ENCODE data around the gene PTGES.

PTGES gene

DNA sequence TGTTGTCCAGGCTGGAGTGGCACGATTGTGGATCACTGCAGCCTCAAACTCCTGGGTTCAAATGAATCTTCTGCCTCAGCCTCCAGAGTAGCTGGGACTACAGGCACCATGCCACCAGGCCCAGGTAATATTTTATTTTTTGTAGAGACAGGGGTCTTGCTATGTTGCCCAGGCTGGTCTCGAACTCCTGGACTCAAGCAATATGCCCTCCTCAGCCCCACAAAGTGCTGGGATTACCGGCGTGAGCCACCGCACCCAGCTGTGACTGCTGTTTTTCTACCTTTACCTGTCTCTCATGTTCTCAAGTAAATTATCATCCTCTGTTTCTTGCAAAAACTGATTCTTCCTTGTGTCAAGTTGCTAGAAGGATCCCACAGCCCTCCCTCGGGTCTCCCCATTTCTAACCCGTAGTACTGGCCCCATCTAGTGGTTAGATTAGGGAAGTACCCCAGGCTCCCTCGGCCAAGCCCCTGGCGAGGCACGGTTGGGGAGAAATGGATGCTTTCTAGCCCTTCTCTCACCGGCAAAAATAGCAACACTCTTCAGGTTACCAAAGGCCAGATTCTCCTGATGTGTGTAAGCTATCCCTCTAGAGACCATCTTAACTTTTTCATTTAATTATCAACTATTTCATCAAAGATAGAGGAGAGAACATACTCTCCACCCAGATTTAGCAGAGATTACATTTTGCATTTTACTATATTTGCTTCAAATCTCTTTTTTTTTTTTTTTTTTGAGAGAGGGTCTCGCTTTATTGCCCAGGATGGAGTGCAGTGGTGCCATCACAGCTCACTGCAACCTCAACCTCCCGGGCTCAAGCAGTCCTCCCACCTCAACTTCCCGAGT is 30.9 kb upstream of the PTGES start:
- peak; percentile 85 for TF ChIP-seq CTCF (IDR thresholded peaks at IDR 0.05)
- DNase-seq (ENCODE audit: low spot score): no peak
- Histone ChIP-seq H3K27ac (no peak overlapping the region), H3K4me3 (no peak overlapping the region)

GRCh38 chr9:129781981-129782380 is 29.1 kb upstream of the PTGES start:
- TF ChIP-seq CTCF (IDR thresholded peaks at IDR 0.05): no peak
- no peak for DNase-seq (ENCODE audit: low spot score)
- Histone ChIP-seq H3K4me3 (no peak overlapping the region), H3K27ac (no peak overlapping the region)

DNA sequence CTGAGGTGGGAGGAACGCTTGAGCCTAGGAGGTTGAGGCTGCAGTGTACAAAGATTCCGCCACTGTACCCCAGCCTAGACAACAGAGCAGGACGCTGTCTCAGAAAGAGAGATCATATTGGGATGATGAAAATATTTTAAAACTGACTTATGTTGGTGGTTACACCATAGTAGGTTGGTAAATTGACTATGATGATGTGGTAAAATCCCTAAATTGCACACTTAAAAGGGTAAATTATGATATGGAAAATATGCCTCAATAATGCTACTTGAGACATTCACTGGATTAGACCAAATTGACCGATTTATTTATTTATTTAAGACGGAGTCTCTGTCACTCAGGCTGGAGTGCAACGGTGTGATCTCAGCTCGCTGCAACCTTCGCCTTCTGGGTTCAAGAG is 28.3 kb upstream of the PTGES start:
- no peak for DNase-seq (ENCODE audit: low spot score)
- no peak overlapping the region for H3K4me3 ChIP-seq
- TF ChIP-seq CTCF (IDR thresholded peaks at IDR 0.05): no peak
- no peak overlapping the region for H3K27ac ChIP-seq

- no peak for TF ChIP-seq CTCF (IDR thresholded peaks at IDR 0.05)
- H3K27ac ChIP-seq: no peak overlapping the region
- H3K4me3 ChIP-seq: no peak overlapping the region
- no peak for DNase-seq (ENCODE audit: low spot score)
Measured at GRCh38 chr9:129779560-129780190, 26.8 kb upstream of the PTGES start.

GRCh38 chr9:129778469-129778868 is 25.6 kb upstream of the PTGES start:
- no peak for TF ChIP-seq CTCF (IDR thresholded peaks at IDR 0.05)
- H3K27ac ChIP-seq: no peak overlapping the region

DNA sequence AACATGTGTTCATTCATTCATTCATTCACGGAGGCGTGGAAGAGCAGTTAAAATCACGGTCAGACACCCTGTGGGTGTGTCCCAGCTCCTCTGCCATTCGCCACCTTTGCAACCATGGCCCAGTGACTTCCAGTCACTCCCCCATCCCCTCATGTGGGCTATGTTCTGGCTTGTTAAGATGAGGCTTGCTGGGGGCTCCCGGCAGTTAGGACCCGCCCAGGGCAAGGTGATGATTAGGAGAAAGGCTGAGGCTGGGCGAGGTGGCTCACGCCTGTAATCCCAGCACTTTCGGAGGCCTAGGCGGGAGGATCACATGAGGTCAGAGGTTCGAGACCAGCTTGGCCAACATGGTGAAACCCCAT is 24.9 kb upstream of the PTGES start:
- Histone ChIP-seq H3K4me3 (peak overlapping the region; percentile 45), H3K27ac (peak overlapping the region; percentile 62 to 80)
- TF ChIP-seq CTCF (IDR thresholded peaks at IDR 0.05): no peak
- DNase-seq (ENCODE audit: low spot score): no peak

More at GRCh38 chr9:129778469-129778868, 25.6 kb upstream of the PTGES start:
- DNase-seq (ENCODE audit: low spot score): no peak
- H3K4me3 ChIP-seq: no peak overlapping the region

Measured in coronary artery (tissue), 2 donors.